WI38 (cell line): Measurements from ENCODE around the gene ZSCAN25.

Source experiments
- H3K4me3 ChIP-seq: 2 replicates; pipeline ENCODE4 v1.5.1; 2011; ENCODE audit warnings: low read depth, mild to moderate bottlenecking, control low read depth, low read length
- CTCF ChIP-seq: IDR thresholded peaks from 2 replicates; pipeline ENCODE4 v1.5.1; 2012; ENCODE audit warnings: low read depth, mild to moderate bottlenecking, control low read depth, low read length

Gene ZSCAN25

GRCh38 chr7:99619571-99620130 is 2.9 kb downstream of the ZSCAN25 start:
- TF ChIP-seq CTCF, result no peak
- H3K4me3 ChIP-seq, result no peak overlapping the region

- TF ChIP-seq CTCF, result no peak
- H3K4me3 ChIP-seq, result no peak overlapping the region
These were observed 4.5 kb downstream of the ZSCAN25 start for GRCh38 chr7:99621271-99621670.

GRCh38 chr7:99622596-99622995 is 5.8 kb downstream of the ZSCAN25 start:
- no peak for TF ChIP-seq CTCF
- no peak overlapping the region for H3K4me3 ChIP-seq

GRCh38 chr7:99623091-99623693 is 6.4 kb downstream of the ZSCAN25 start:
- no peak for TF ChIP-seq CTCF
- no peak overlapping the region for H3K4me3 ChIP-seq

- TF ChIP-seq CTCF, result no peak
- no peak overlapping the region for H3K4me3 ChIP-seq
These were observed 7.1 kb downstream of the ZSCAN25 start for GRCh38 chr7:99623702-99624447.

GRCh38 chr7:99624484-99624883 is 7.7 kb downstream of the ZSCAN25 start:
- no peak for TF ChIP-seq CTCF

GRCh38 chr7:99625321-99625720 is 8.6 kb downstream of the ZSCAN25 start:
- no peak overlapping the region for H3K4me3 ChIP-seq
- no peak for TF ChIP-seq CTCF

More at GRCh38 chr7:99624484-99624883, 7.7 kb downstream of the ZSCAN25 start:
- no peak overlapping the region for H3K4me3 ChIP-seq
